ENCODE data around the gene PPARGC1A. TPM values are rescaled to one million over a fixed set of nuclear protein-coding genes. Genes with fewer than 3 reads are reported as not detected.

The PPARGC1A gene
- polyA plus RNA-seq, 1 donor: 32.8 TPM

- no peak for DNase-seq
Measured at GRCh38 chr4:23844961-23845360, 44.9 kb downstream of the PPARGC1A start.

- no peak for DNase-seq
Measured at GRCh38 chr4:23839279-23839678, 50.6 kb downstream of the PPARGC1A start.

GRCh38 chr4:23838607-23839006 is 51.2 kb downstream of the PPARGC1A start:
- no peak for DNase-seq

GRCh38 chr4:23838131-23838530 is 51.7 kb downstream of the PPARGC1A start:
- no peak for DNase-seq

- no peak for DNase-seq
Measured at GRCh38 chr4:23837371-23837770, 52.5 kb downstream of the PPARGC1A start.

- no peak for DNase-seq
Measured at GRCh38 chr4:23835774-23836478, 53.9 kb downstream of the PPARGC1A start.

GRCh38 chr4:23828779-23829178 is 61.1 kb downstream of the PPARGC1A start:
- no peak for DNase-seq

GRCh38 chr4:23828020-23828715 is 61.7 kb downstream of the PPARGC1A start:
- no peak for DNase-seq

GRCh38 chr4:23822181-23822580 is 67.7 kb downstream of the PPARGC1A start:
- DNase-seq: no peak

- no peak for DNase-seq
Measured at GRCh38 chr4:23819041-23819511, 70.8 kb downstream of the PPARGC1A start.

GRCh38 chr4:23818097-23818885 is 71.6 kb downstream of the PPARGC1A start:
- DNase-seq: no peak

- peak; percentile 39 for DNase-seq
Measured at GRCh38 chr4:23814996-23815660, 74.7 kb downstream of the PPARGC1A start.

- no peak for DNase-seq
Measured at GRCh38 chr4:23814587-23814986, 75.3 kb downstream of the PPARGC1A start.

GRCh38 chr4:23811161-23811560 is 78.7 kb downstream of the PPARGC1A start:
- no peak for DNase-seq

GRCh38 chr4:23805450-23805851 is 84.4 kb downstream of the PPARGC1A start:
- DNase-seq: no peak

GRCh38 chr4:23789762-23790161 is 100.1 kb downstream of the PPARGC1A start:
- DNase-seq: peak; percentile 46

GRCh38 chr4:23788460-23788859 is 101.4 kb downstream of the PPARGC1A start:
- DNase-seq: no peak

- no peak for DNase-seq
Measured at GRCh38 chr4:23788027-23788426, 101.8 kb downstream of the PPARGC1A start.

GRCh38 chr4:23782778-23783437 is 106.9 kb downstream of the PPARGC1A start:
- no peak for DNase-seq

GRCh38 chr4:23779839-23780238 is 110.0 kb downstream of the PPARGC1A start:
- no peak for DNase-seq

- DNase-seq: no peak
Measured at GRCh38 chr4:23779422-23779821, 110.4 kb downstream of the PPARGC1A start.

GRCh38 chr4:23775694-23776093 is 114.2 kb downstream of the PPARGC1A start:
- DNase-seq: no peak

All from left kidney (tissue), 2 donors.